Stomach (tissue), 9 donors: ENCODE results near the gene OR4N2. TPM values are rescaled to one million over a fixed set of nuclear protein-coding genes. Genes with fewer than 3 reads are reported as not detected.
"Not testable (repeated sequence)": the region's sequence is repeated elsewhere in the genome, so short reads cannot be mapped to it uniquely, and the experiment has no call there.

ENCODE experiments used
- DNase-seq, 2 donors: peaks; one replicate each; pipeline versions ENCODE4 v3.0.0 to v3.0.0-alpha.2; 2013 to 2019
- H3K27ac ChIP-seq, 5 donors: fragments of 200-600 bp in 4 of 5; sonication (generic) in 4 of 5; one replicate each; pipeline ENCODE4 v1.5.1; 2013 to 2019; ENCODE audit warnings: mild to moderate bottlenecking in 1 of 5, moderate library complexity in 1 of 5
- H3K27me3 ChIP-seq, 3 donors: fragments of 200-600 bp; sonication (generic); one replicate each; pipeline ENCODE4 v1.5.1; 2017 to 2019; ENCODE audit warnings: mixed run types in 1 of 3
- H3K36me3 ChIP-seq, 4 donors: fragments of 200-600 bp; sonication (generic); 1 replicate in 3 of 4; 2 replicates in 1 of 4; pipeline ENCODE4 v1.5.1; 2016 to 2019
- H3K4me1 ChIP-seq, 4 donors: fragments of 200-600 bp; sonication (generic); one replicate each; pipeline ENCODE4 v1.5.1; 2016 to 2019
- H3K4me3 ChIP-seq, 4 donors: fragments of 200-600 bp; sonication (generic) in 3 of 4; one replicate each; pipeline ENCODE4 v1.5.1; 2016 to 2019; ENCODE audit warnings: mild to moderate bottlenecking in 1 of 4
- H3K9me3 ChIP-seq, 4 donors: fragments of 200-600 bp; sonication (generic); one replicate each; pipeline ENCODE4 v1.5.1; 2016 to 2019
- CTCF ChIP-seq, 7 experiments: fragments of 450-650 bp in 4 of 7; fragments of 200-600 bp in 3 of 7; sonication (generic) in 3 of 7; IDR thresholded peaks; one replicate each; pipeline ENCODE4 v1.5.1; 2016 to 2019; ENCODE audit warnings: antibody characterized with exemption in 7 of 7, control low read depth in 2 of 7, mild to moderate bottlenecking in 1 of 7
- EP300 ChIP-seq: sonication (generic); formaldehyde crosslinking; IDR thresholded peaks from one replicate; pipeline ENCODE4 v1.6.1; 2017; ENCODE audit warnings: antibody characterized with exemption
- POLR2A ChIP-seq, 4 donors: fragments of 450-650 bp; IDR thresholded peaks; one replicate each; pipeline ENCODE4 v1.6.1; 2016; ENCODE audit warnings: antibody characterized with exemption in 4 of 4, control low read depth in 2 of 4, mild to moderate bottlenecking in 1 of 4, moderate library complexity in 1 of 4
- POLR2AphosphoS5 ChIP-seq, 3 donors: sonication (generic); formaldehyde crosslinking; IDR thresholded peaks; one replicate each; pipeline ENCODE4 v1.6.1; 2016; ENCODE audit warnings: antibody characterized with exemption in 3 of 3
- WGBS, 5 donors: extraction: QIAGEN DNeasy Blood & Tissue Kit in 3 of 5; methylation state at CpG; one replicate each; pipeline versions ENCODE4 v1.1.5 to v1.1.7; 2013 to 2018; 5-methylcytosine and 5-hydroxymethylcytosine counted together
- intact Hi-C: fragments of 100-400 bp; cut with DNase I; formaldehyde crosslinking; loops from one replicate; pipeline ENCODE4 v1.15.1; 2023; ENCODE audit warnings: low total_unique reads
- polyA plus RNA-seq, 3 donors: library from polyadenylated mRNA; stranded (reverse); fragments of 200-250 nt; gene quantifications; one replicate each; pipeline ENCODE4 v1.2.3, GENCODE V29; 2013
- total RNA-seq, 5 donors: library from RNA; depleted of rRNA; stranded (reverse); fragments of >200 nt; gene quantifications; one replicate each; pipeline versions ENCODE4 v1.1.0 to v1.2.3, GENCODE V29; 2014 to 2016
- donor health status: healthy with polysubstance abuse.
- donor health status: Bipolar disorder and iron deficiency.
- donor health status: healthy.

Gene OR4N2
- total and polyA plus RNA-seq, 8 donors, result not detected

DNA sequence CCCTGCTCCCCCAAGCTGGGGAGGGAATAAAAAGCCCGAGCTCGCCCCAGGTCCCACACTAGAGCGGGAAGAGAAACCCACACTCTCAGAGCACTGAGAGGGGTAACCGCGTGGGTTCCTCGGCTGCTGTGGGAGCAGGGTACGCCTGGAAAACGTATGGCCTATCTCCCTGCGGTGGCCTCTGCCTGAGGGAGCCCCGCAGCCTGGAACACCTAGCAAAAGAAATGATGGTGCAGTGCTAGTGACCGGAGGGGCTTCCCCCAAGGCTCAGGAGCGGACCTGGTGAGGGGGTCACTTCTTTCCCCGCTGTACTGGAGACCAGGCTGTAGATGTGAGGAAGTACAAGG, 2.5 kb upstream of the OR4N2 start:
- intact Hi-C loops, result no loop called here
- H3K27me3 ChIP-seq, result no peaks in the 10 kb centered on the region
- no peak for TF ChIP-seq EP300
- TF ChIP-seq CTCF (IDR thresholded peaks at IDR 0.05), result no peak
- TF ChIP-seq POLR2AphosphoS5 (IDR thresholded peaks at IDR 0.05), result no peak
- TF ChIP-seq POLR2A (IDR thresholded peaks at IDR 0.05), result no peak
- peaks cover 0 to 49% (median 11%) of the 10 kb centered on the region in 4 donors for H3K9me3 ChIP-seq
- H3K4me1 ChIP-seq, result no peaks in the 10 kb centered on the region
- H3K27ac ChIP-seq, result no peak overlapping the region
- WGBS, 5 donors, result 76 to 86% (median 79%) methylated on average over 13 of the region's 13 CpGs
- no peak for DNase-seq
- no peak overlapping the region for H3K4me3 ChIP-seq
- H3K36me3 ChIP-seq, result no peaks in the 10 kb centered on the region

GRCh38 chr14:19813171-19813920, 9.8 kb downstream of the OR4N2 start:
- H3K4me1 ChIP-seq, H3K36me3 ChIP-seq, H3K27ac ChIP-seq, intact Hi-C loops, DNase-seq, H3K27me3 ChIP-seq, H3K4me3 ChIP-seq: not testable (repeated sequence)
- WGBS, 5 donors, result 49 to 57% (median 54%) methylated on average over 4 of the region's 4 CpGs
- H3K9me3 ChIP-seq, result peaks cover 0 to 19% (median 8%) of the 10 kb centered on the region in 4 donors

DNA sequence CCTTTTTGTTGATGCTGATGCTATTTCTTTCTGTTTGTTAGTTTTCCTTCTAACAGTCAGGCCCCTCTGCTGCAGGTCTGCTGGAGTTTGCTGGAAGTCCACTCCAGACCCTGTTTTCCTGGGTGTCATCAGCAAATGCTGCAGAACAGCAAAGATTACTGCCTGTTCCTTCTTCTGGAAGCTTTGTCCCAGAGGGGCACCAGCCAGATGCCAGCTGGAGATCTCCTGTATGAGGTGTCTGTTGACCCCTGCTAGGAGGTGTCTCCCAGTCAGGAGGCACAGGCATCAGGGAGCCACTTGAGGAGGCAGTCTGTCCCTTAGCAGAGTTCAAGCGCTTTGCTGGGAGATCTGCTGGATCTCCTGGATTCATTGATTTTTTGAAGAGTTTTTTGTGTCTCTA, 16.3 kb downstream of the OR4N2 start:
- H3K36me3 ChIP-seq, H3K4me3 ChIP-seq, H3K4me1 ChIP-seq, DNase-seq, H3K27me3 ChIP-seq, H3K27ac ChIP-seq, intact Hi-C loops: not testable (repeated sequence)
- WGBS, 5 donors, result 38 to 92% (median 72%) methylated on average over 1 of the region's 1 CpG
- peaks cover 0 to 28% (median 14%) of the 10 kb centered on the region in 4 donors for H3K9me3 ChIP-seq

DNA sequence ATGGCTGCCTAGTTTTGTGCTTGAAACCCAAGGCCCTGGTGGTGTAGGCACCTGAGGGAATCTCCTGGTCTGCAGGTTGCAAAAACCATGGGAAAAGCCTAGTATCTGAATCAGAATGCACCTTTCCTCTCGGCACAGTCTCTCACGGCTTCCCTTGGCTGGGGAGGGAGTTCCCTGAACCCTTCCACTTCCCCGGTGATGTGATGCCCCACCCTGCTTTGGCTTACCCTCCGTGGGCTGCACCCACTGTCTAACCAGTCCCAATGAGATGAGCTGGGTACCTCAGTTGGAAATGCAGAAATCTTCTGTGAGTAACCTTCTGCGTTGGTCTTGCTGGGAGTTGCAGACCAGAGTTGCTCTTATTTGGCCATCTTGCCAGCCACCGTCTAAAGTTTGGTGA, 17.4 kb downstream of the OR4N2 start:
- H3K36me3 ChIP-seq, H3K27ac ChIP-seq, H3K4me3 ChIP-seq, H3K4me1 ChIP-seq, intact Hi-C loops, DNase-seq, H3K27me3 ChIP-seq: not testable (repeated sequence)
- peaks cover 0 to 28% (median 14%) of the 10 kb centered on the region in 4 donors for H3K9me3 ChIP-seq
- 65 to 76% (median 71%) methylated on average over 6 of the region's 6 CpGs for whole genome bisulfite sequencing, 5 donors

- DNase-seq, result no peak
- H3K27ac ChIP-seq, result no peak overlapping the region
- H3K4me1 ChIP-seq, result no peaks in the 10 kb centered on the region
- TF ChIP-seq POLR2AphosphoS5 (IDR thresholded peaks at IDR 0.05) (no peak), CTCF (IDR thresholded peaks at IDR 0.05) (no peak)
- H3K4me3 ChIP-seq, result no peak overlapping the region
- peaks cover 0 to 28% (median 14%) of the 10 kb centered on the region in 4 donors for H3K9me3 ChIP-seq
- no peaks in the 10 kb centered on the region for H3K36me3 ChIP-seq
- WGBS, 5 donors, result 29 to 61% (median 48%) methylated on average over 1 of the region's 1 CpG
- no peaks in the 10 kb centered on the region for H3K27me3 ChIP-seq
- intact Hi-C loops, result no loop called here
These were observed 19.6 kb downstream of the OR4N2 start for GRCh38 chr14:19823178-19823577.

GRCh38 chr14:19823765-19824164, 20.2 kb downstream of the OR4N2 start:
- intact Hi-C loops, result no loop called here
- WGBS, 5 donors, result 10 to 34% (median 20%) methylated on average over 1 of the region's 1 CpG
- Histone ChIP-seq H3K27me3 (no peaks in the 10 kb centered on the region), H3K9me3 (peaks cover 0 to 28% (median 14%) of the 10 kb centered on the region in 4 donors), H3K4me1 (no peaks in the 10 kb centered on the region), H3K36me3 (no peaks in the 10 kb centered on the region), H3K27ac (no peak overlapping the region), H3K4me3 (no peak overlapping the region)
- TF ChIP-seq POLR2A (IDR thresholded peaks at IDR 0.05) (no peak), EP300 (no peak), CTCF (IDR thresholded peaks at IDR 0.05) (no peak), POLR2AphosphoS5 (IDR thresholded peaks at IDR 0.05) (no peak)
- no peak for DNase-seq

DNA sequence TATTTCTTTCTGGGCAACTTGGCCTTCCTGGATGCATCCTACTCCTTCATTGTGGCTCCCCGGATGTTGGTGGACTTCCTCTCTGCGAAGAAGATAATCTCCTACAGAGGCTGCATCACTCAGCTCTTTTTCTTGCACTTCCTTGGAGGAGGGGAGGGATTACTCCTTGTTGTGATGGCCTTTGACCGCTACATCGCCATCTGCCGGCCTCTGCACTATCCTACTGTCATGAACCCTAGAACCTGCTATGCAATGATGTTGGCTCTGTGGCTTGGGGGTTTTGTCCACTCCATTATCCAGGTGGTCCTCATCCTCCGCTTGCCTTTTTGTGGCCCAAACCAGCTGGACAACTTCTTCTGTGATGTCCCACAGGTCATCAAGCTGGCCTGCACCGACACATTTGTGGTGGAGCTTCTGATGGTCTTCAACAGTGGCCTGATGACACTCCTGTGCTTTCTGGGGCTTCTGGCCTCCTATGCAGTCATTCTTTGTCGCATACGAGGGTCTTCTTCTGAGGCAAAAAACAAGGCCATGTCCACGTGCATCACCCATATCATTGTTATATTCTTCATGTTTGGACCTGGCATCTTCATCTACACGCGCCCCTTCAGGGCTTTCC, 24.2 kb downstream of the OR4N2 start:
- H3K4me1 ChIP-seq, H3K4me3 ChIP-seq, H3K36me3 ChIP-seq, DNase-seq, intact Hi-C loops, H3K27ac ChIP-seq, H3K27me3 ChIP-seq, H3K9me3 ChIP-seq: not testable (repeated sequence)
- WGBS, 5 donors, result 59 to 67% (median 62%) methylated on average over 12 of the region's 12 CpGs
